HepG2 (cell line): ENCODE measurements around the gene SDC1. TPM values are rescaled to one million over a fixed set of nuclear protein-coding genes. Genes with fewer than 3 reads are reported as not detected.
A peak's percentile ranks its signal among the peaks of the same experiment; 100 is the strongest.

Experiments used
- ATAC-seq: fragments of 200-7000 bp; cut with Tn5 transposase; 3 replicates; pipeline ENCODE4 v1.9.1; 2020; ENCODE audit warnings: mild to moderate bottlenecking, moderate library complexity
- BruUV-seq: library from RNA; stranded (reverse); fragments of 400-500 nt; replicated peaks from 2 replicates; lab custom pipeline; 2021; lab: Mats Ljungman, UMichigan
- CTCF ChIA-PET: fragments of 300-600 bp; formaldehyde crosslinking; extraction: SDS; loops from one replicate; lab custom pipeline; 2021; ENCODE audit warnings: low total read pairs, inconsistent platforms, low intra/inter-chr PET ratio; lab: Yijun Ruan, JAX
- POLR2A ChIA-PET: fragments of 350-600 bp; sonication (Branson Sonifier 250); formaldehyde crosslinking; loops from one replicate; lab custom pipeline; 2020; ENCODE audit warnings: antibody characterized with exemption, inconsistent platforms; lab: Yijun Ruan, JAX
- DNase-seq: peaks from one replicate; pipeline ENCODE4 v3.0.0-alpha.2; 2015; ENCODE audit warnings: low spot score
- FAIRE-seq: peaks from 3 replicates; lab custom pipeline; 2011; peaks lifted over from hg19 to GRCh38; lab: Jason Lieb, UNC
- H2AFZ ChIP-seq: one replicate; pipeline ENCODE4 v1.6.1; 2011; ENCODE audit warnings: low read length, inconsistent platforms
- H3K27ac ChIP-seq: fragments of 300-600 bp; 3 replicates; pipeline ENCODE4 v1.8.0; 2011; ENCODE audit warnings: mixed run types, mild to moderate bottlenecking, mixed read lengths, low read length, inconsistent platforms; ENCODE audit not compliant: insufficient read depth; ENCODE audit errors: extremely low read length
- H3K27me3 ChIP-seq, 2 experiments: fragments of 200-600 bp in 1 of 2; 2 replicates in 1 of 2; 3 replicates in 1 of 2; pipeline versions ENCODE4 v1.6.0 to v1.8.0; 2011; ENCODE audit warnings: low read length in 2 of 2, mild to moderate bottlenecking in 2 of 2, moderate library complexity in 2 of 2, inconsistent platforms in 1 of 2; ENCODE audit not compliant: insufficient read depth in 2 of 2, control insufficient read depth in 1 of 2
- H3K36me3 ChIP-seq, 2 experiments: fragments of 200-600 bp in 1 of 2; replicated peaks in 1 of 2; 2 replicates in 1 of 2; 3 replicates in 1 of 2; pipeline versions ENCODE4 v1.5.1 to v1.8.0; 2011; ENCODE audit warnings: low read length in 2 of 2, inconsistent platforms in 1 of 2; ENCODE audit not compliant: insufficient read depth in 2 of 2, control insufficient read depth in 1 of 2
- H3K4me1 ChIP-seq: 2 replicates; pipeline ENCODE4 v1.5.1; 2012; ENCODE audit warnings: low read length, inconsistent platforms; ENCODE audit not compliant: insufficient read depth
- H3K4me2 ChIP-seq: 2 replicates; pipeline ENCODE4 v1.6.0; 2011; ENCODE audit warnings: low read depth, low read length, inconsistent platforms
- H3K4me3 ChIP-seq, 3 experiments: fragments of 200-600 bp in 1 of 3; sonication (generic), shearing (Covaris generic) in 1 of 3; replicated peaks in 1 of 3; 2 replicates each; pipeline ENCODE4 v1.5.1; 2011 to 2016; ENCODE audit warnings: low read length in 3 of 3, inconsistent platforms in 2 of 3, low read depth in 2 of 3, mild to moderate bottlenecking in 2 of 3, control low read depth in 1 of 3, mixed read lengths in 1 of 3; ENCODE audit not compliant: insufficient read depth in 1 of 3
- H3K79me2 ChIP-seq: one replicate; pipeline ENCODE4 v1.6.1; 2011; ENCODE audit warnings: low read length, inconsistent platforms; ENCODE audit not compliant: insufficient read depth
- H3K9ac ChIP-seq: 2 replicates; pipeline ENCODE4 v1.6.0; 2011; ENCODE audit warnings: mild to moderate bottlenecking, low read depth, low read length, inconsistent platforms; ENCODE audit not compliant: insufficient read depth
- H3K9me3 ChIP-seq: 2 replicates; pipeline ENCODE4 v1.5.1; 2012; ENCODE audit warnings: mild to moderate bottlenecking, low read length
- H4K20me1 ChIP-seq: 2 replicates; pipeline ENCODE4 v1.6.0; 2011; ENCODE audit warnings: inconsistent platforms, mild to moderate bottlenecking, low read length, moderate library complexity; ENCODE audit not compliant: insufficient read depth
- CBFB ChIP-seq: sonication (generic); formaldehyde crosslinking; IDR thresholded peaks from 2 replicates; pipeline ENCODE4 v1.4.0; 2020; ENCODE audit warnings: missing genetic modification reagents
- DMAP1 ChIP-seq: IDR thresholded peaks from 2 replicates; pipeline ENCODE4 v1.6.1; 2016
- GLI4 ChIP-seq: sonication (generic); formaldehyde crosslinking; IDR thresholded peaks from 2 replicates; pipeline ENCODE4 v1.5.1; 2020; ENCODE audit warnings: missing genetic modification reagents, mild to moderate bottlenecking, moderate library complexity, borderline replicate concordance
- MBD4 ChIP-seq: IDR thresholded peaks from 2 replicates; pipeline ENCODE4 v1.6.1; 2012; ENCODE audit warnings: low read length, inconsistent platforms, borderline replicate concordance
- NFATC3 ChIP-seq: sonication (generic); formaldehyde crosslinking; IDR thresholded peaks from 2 replicates; pipeline ENCODE4 v1.5.1; 2020; ENCODE audit warnings: mild to moderate bottlenecking, missing genetic modification reagents
- NFYC ChIP-seq: IDR thresholded peaks from 2 replicates; pipeline ENCODE4 v1.6.1; 2016; ENCODE audit warnings: missing genetic modification reagents, missing compliant biosample characterization
- NR3C1 ChIP-seq: sonication (generic); formaldehyde crosslinking; IDR thresholded peaks from 2 replicates; pipeline ENCODE4 v1.4.0; 2020; ENCODE audit warnings: missing genetic modification reagents
- PLSCR1 ChIP-seq: sonication (generic); formaldehyde crosslinking; IDR thresholded peaks from 2 replicates; pipeline ENCODE4 v1.5.0; 2020; ENCODE audit warnings: missing genetic modification reagents, mild to moderate bottlenecking, borderline replicate concordance
- RFX3 ChIP-seq: IDR thresholded peaks from 2 replicates; pipeline ENCODE4 v1.6.1; 2016; ENCODE audit warnings: missing biosample characterization, missing genetic modification reagents
- SMAD3 ChIP-seq: sonication (generic); formaldehyde crosslinking; IDR thresholded peaks from 2 replicates; pipeline ENCODE4 v1.4.0; 2020; ENCODE audit warnings: missing genetic modification reagents
- SP2 ChIP-seq: sonication (generic); formaldehyde crosslinking; IDR thresholded peaks from 2 replicates; pipeline ENCODE4 v1.5.1; 2020; ENCODE audit warnings: mild to moderate bottlenecking, missing genetic modification reagents
- SSRP1 ChIP-seq: IDR thresholded peaks from 2 replicates; pipeline ENCODE4 v1.6.1; 2016; ENCODE audit warnings: control low read depth
- TAF1 ChIP-seq: sonication (generic); formaldehyde crosslinking; IDR thresholded peaks from 2 replicates; pipeline ENCODE4 v1.4.0; 2020; ENCODE audit warnings: missing genetic modification reagents
- TCF7L2 ChIP-seq: IDR thresholded peaks from 2 replicates; pipeline ENCODE4 v1.6.1; 2011; ENCODE audit warnings: mild to moderate bottlenecking, low read depth, low read length, moderate library complexity
- U2AF1 ChIP-seq: fragments of 200-400 bp; formaldehyde crosslinking; optimal IDR thresholded peaks from 2 replicates; pipeline ENCODE3; 2017; ENCODE audit warnings: mild to moderate bottlenecking, low read depth, low read length
- XBP1 ChIP-seq: sonication (generic); formaldehyde crosslinking; IDR thresholded peaks from 2 replicates; pipeline ENCODE4 v1.5.0; 2020; ENCODE audit warnings: missing genetic modification reagents
- ZNF460 ChIP-seq: sonication (generic); formaldehyde crosslinking; IDR thresholded peaks from 2 replicates; pipeline ENCODE4 v1.5.1; 2020; ENCODE audit warnings: missing genetic modification reagents, mild to moderate bottlenecking, borderline replicate concordance
- ZNF468 ChIP-seq: sonication (generic); formaldehyde crosslinking; IDR thresholded peaks from 2 replicates; pipeline ENCODE4 v1.8.0; 2022; ENCODE audit warnings: mild to moderate bottlenecking, moderate library complexity, missing genetic modification reagents
- ZNF572 ChIP-seq: sonication (generic); formaldehyde crosslinking; IDR thresholded peaks from 2 replicates; pipeline ENCODE4 v1.5.1; 2020; ENCODE audit warnings: mild to moderate bottlenecking, missing genetic modification reagents
- ZNF878 ChIP-seq: sonication (generic); formaldehyde crosslinking; IDR thresholded peaks from 2 replicates; pipeline ENCODE4 v1.8.1; 2023; ENCODE audit warnings: mild to moderate bottlenecking, missing genetic modification reagents, moderate library complexity
- WGBS: methylation state at CpG from one replicate; pipeline ENCODE4 v1.1.6; 2017; ENCODE audit warnings: low lambda C conversion rate; 5-methylcytosine and 5-hydroxymethylcytosine counted together
- in situ Hi-C: cut with HindIII; loops from 2 replicates; pipeline ENCODE4 v1.10.0; 2017; ENCODE audit warnings: low pct_unique_long_range_greater_than_20kb; ENCODE audit not compliant: extremely low pct_ligation_motif_present
- intact Hi-C: fragments of 100-400 bp; cut with micrococcal nuclease; formaldehyde crosslinking; loops from one replicate; pipeline ENCODE4 v1.10.0; 2022; ENCODE audit not compliant: unreplicated experiment
- polyA plus RNA-seq, 8 experiments: library from polyadenylated mRNA; depleted of rRNA in 3 of 8; stranded (reverse) in 7 of 8; unstranded in 1 of 8; fragments of >200 nt; fragmentation: Illumina TruSeq in 4 of 8; extraction: Trizol in 4 of 8; gene quantifications; 2 replicates each; pipeline versions ENCODE4 v1.2.1 to v1.2.3, GENCODE V29; 2011 to 2016; ENCODE audit warnings: low read depth in 4 of 8, missing spikeins in 1 of 8, mixed read lengths in 1 of 8; ENCODE audit not compliant: insufficient read depth in 1 of 8
- total RNA-seq, 5 experiments: library from RNA; depleted of rRNA; stranded (reverse); fragments of >200 nt; fragmentation: Illumina TruSeq; extraction: Trizol; gene quantifications; 2 replicates each; pipeline ENCODE4 v1.2.3, GENCODE V29; 2016; ENCODE audit warnings: low read depth in 1 of 5
- TF ChIP-seq, protein P1 (sequence below): sonication (generic); formaldehyde crosslinking; IDR thresholded peaks from 2 replicates; pipeline ENCODE4 v1.5.0; 2020; ENCODE audit warnings: mild to moderate bottlenecking, missing genetic modification reagents, borderline replicate concordance
- TF ChIP-seq, protein P2 (sequence below): sonication (generic); formaldehyde crosslinking; IDR thresholded peaks from 2 replicates; pipeline ENCODE4 v1.9.0; 2021; ENCODE audit warnings: missing genetic modification reagents, mild to moderate bottlenecking, borderline replicate concordance

Gene SDC1
- total and polyA plus RNA-seq, 2 of the 13 experiments (the other 11 are each of a cell fraction or from before 2014, with no cell fraction given), result 108 to 119 TPM

- ChIA-PET POLR2A (interaction anchor here (1.3 kb wide), 1 partner anchor 11 kb away, joined by 7 read pairs; no protein-coding TSS in a partner anchor), CTCF (no interaction called here)
- Histone ChIP-seq H3K27me3 (no peaks in the 10 kb centered on the region), H2AFZ (no peak overlapping the region), H3K4me1 (peaks cover 96% of the 10 kb centered on the region), H3K79me2 (peaks cover 86% of the 10 kb centered on the region), H4K20me1 (no peaks in the 10 kb centered on the region), H3K9ac (no peak overlapping the region), H3K9me3 (no peaks in the 10 kb centered on the region), H3K27ac (no peak overlapping the region), H3K4me2 (no peak overlapping the region), H3K4me3 (no peak overlapping the region), H3K36me3 (peaks cover 0 to 2% of the 10 kb centered on the region in 2 experiments; a peak in 2 of 5 replicates)
- intact Hi-C loops, result no loop called here
- in situ Hi-C loops, result no loop called here
- FAIRE-seq (peak; percentile 32), DNase-seq (no peak), ATAC-seq (no peak)
- BruUV-seq, result no TSS peak
- 96% methylated on average over 17 of the region's 20 CpGs for WGBS
- TF ChIP-seq MBD4 (no peak), RFX3 (no peak), NFYC (CRISPR knock-in tag) (no peak), SMAD3 (no peak), TCF7L2 (no peak), ZNF468 (CRISPR knock-in tag) (no peak), DMAP1 (no peak), ZNF572 (no peak), NR3C1 (CRISPR knock-in tag) (no peak), NFATC3 (CRISPR knock-in tag) (no peak), SSRP1 (CRISPR knock-in tag) (no peak), GLI4 (CRISPR knock-in tag) (no peak), ZNF878 (CRISPR knock-in tag) (no peak), CBFB (no peak), PLSCR1 (CRISPR knock-in tag) (no peak), XBP1 (CRISPR knock-in tag) (no peak), SP2 (CRISPR knock-in tag) (no peak), ZNF460 (CRISPR knock-in tag) (no peak), TAF1 (no peak), U2AF1 (no peak)
- TF ChIP-seq, protein P1, sequence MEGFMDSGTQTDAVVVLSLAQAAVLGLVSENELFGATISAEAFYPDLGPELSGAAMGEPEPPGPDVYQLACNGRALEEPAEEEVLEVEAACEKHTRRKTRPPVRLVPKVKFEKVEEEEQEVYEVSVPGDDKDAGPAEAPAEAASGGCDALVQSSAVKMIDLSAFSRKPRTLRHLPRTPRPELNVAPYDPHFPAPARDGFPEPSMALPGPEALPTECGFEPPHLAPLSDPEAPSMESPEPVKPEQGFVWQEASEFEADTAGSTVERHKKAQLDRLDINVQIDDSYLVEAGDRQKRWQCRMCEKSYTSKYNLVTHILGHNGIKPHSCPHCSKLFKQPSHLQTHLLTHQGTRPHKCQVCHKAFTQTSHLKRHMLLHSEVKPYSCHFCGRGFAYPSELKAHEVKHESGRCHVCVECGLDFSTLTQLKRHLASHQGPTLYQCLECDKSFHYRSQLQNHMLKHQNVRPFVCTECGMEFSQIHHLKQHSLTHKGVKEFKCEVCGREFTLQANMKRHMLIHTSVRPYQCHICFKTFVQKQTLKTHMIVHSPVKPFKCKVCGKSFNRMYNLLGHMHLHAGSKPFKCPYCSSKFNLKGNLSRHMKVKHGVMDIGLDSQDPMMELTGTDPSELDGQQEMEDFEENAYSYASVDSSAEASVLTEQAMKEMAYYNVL (CRISPR knock-in tag), result 0 out of 2 replicates have a peak, but pooled peaks have one; percentile 10
- TF ChIP-seq, protein P2, sequence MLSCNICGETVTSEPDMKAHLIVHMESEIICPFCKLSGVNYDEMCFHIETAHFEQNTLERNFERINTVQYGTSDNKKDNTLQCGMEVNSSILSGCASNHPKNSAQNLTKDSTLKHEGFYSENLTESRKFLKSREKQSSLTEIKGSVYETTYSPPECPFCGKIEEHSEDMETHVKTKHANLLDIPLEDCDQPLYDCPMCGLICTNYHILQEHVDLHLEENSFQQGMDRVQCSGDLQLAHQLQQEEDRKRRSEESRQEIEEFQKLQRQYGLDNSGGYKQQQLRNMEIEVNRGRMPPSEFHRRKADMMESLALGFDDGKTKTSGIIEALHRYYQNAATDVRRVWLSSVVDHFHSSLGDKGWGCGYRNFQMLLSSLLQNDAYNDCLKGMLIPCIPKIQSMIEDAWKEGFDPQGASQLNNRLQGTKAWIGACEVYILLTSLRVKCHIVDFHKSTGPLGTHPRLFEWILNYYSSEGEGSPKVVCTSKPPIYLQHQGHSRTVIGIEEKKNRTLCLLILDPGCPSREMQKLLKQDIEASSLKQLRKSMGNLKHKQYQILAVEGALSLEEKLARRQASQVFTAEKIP (CRISPR knock-in tag), result no peak
Measured at GRCh38 chr2:20218331-20219320, 6.3 kb downstream of the SDC1 start.
